HEK293 (cell line): Measurements from ENCODE around the gene GPR157.

ENCODE experiments used
- KLF7 ChIP-seq: fragments of 450-650 bp; formaldehyde crosslinking; IDR thresholded peaks from 2 replicates; pipeline ENCODE4 v1.5.1; 2016; ENCODE audit warnings: missing biosample characterization, missing genetic modification characterization, borderline replicate concordance
- OVOL3 ChIP-seq: fragments of 450-650 bp; formaldehyde crosslinking; IDR thresholded peaks from 2 replicates; pipeline ENCODE4 v1.5.1; 2016; ENCODE audit warnings: missing biosample characterization, missing genetic modification characterization
- SETDB1 ChIP-seq: IDR thresholded peaks from one replicate; pipeline ENCODE4 v1.6.1; 2017; ENCODE audit warnings: mild to moderate bottlenecking, low read length, moderate library complexity, mixed read lengths; ENCODE audit not compliant: insufficient read length
- ZBTB7A ChIP-seq: fragments of 450-650 bp; formaldehyde crosslinking; IDR thresholded peaks from 2 replicates; pipeline ENCODE4 v1.5.1; 2016; ENCODE audit warnings: low read depth, missing biosample characterization, missing genetic modification characterization
- ZNF274 ChIP-seq, 2 experiments: fragments of 200-500 bp in 1 of 2; fragments of 450-650 bp in 1 of 2; sonication (Bioruptor generic) in 1 of 2; formaldehyde crosslinking in 1 of 2; IDR thresholded peaks; 2 replicates each; pipeline versions ENCODE4 v1.5.1 to v1.6.1; 2014 to 2016; ENCODE audit warnings: borderline replicate concordance in 1 of 2, inconsistent platforms in 1 of 2, low read length in 1 of 2, missing biosample characterization in 1 of 2, missing genetic modification characterization in 1 of 2
- TF ChIP-seq, protein P1 (sequence below): fragments of 450-650 bp; formaldehyde crosslinking; IDR thresholded peaks from 2 replicates; pipeline ENCODE4 v1.5.1; 2016; ENCODE audit warnings: missing biosample characterization, missing genetic modification characterization
- TF ChIP-seq, protein P2 (sequence below): fragments of 450-650 bp; formaldehyde crosslinking; IDR thresholded peaks from 2 replicates; pipeline ENCODE4 v1.5.1; 2017; ENCODE audit warnings: missing biosample characterization, missing genetic modification characterization
- TF ChIP-seq, protein P3 (sequence below): fragments of 450-650 bp; formaldehyde crosslinking; IDR thresholded peaks from 2 replicates; pipeline ENCODE4 v1.5.1; 2017; ENCODE audit warnings: missing biosample characterization, missing genetic modification characterization

DNA sequence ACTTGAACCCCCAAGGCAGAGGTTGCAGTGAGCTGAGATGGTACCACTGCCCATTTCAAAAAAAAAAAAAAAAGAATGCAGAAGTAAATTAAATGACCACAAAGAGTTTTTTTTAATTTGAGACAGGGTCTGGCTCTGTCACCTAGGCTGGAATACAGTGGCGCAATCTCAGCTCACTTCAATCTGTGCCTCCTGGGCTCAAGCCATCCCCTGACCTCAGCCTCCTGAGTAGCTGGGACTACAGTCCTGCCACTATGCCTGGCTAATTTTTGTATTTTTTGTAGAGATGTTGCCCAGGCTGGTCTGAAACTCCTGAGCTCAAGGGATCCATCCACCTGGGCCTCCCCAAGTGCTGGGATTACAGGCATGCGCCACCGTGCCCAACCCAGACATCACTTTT, 20.2 kb upstream of the GPR157 start:
- TF ChIP-seq, protein P1, sequence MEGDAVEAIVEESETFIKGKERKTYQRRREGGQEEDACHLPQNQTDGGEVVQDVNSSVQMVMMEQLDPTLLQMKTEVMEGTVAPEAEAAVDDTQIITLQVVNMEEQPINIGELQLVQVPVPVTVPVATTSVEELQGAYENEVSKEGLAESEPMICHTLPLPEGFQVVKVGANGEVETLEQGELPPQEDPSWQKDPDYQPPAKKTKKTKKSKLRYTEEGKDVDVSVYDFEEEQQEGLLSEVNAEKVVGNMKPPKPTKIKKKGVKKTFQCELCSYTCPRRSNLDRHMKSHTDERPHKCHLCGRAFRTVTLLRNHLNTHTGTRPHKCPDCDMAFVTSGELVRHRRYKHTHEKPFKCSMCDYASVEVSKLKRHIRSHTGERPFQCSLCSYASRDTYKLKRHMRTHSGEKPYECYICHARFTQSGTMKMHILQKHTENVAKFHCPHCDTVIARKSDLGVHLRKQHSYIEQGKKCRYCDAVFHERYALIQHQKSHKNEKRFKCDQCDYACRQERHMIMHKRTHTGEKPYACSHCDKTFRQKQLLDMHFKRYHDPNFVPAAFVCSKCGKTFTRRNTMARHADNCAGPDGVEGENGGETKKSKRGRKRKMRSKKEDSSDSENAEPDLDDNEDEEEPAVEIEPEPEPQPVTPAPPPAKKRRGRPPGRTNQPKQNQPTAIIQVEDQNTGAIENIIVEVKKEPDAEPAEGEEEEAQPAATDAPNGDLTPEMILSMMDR (tag by site-specific recombination) = no peak
- TF ChIP-seq, protein P2, sequence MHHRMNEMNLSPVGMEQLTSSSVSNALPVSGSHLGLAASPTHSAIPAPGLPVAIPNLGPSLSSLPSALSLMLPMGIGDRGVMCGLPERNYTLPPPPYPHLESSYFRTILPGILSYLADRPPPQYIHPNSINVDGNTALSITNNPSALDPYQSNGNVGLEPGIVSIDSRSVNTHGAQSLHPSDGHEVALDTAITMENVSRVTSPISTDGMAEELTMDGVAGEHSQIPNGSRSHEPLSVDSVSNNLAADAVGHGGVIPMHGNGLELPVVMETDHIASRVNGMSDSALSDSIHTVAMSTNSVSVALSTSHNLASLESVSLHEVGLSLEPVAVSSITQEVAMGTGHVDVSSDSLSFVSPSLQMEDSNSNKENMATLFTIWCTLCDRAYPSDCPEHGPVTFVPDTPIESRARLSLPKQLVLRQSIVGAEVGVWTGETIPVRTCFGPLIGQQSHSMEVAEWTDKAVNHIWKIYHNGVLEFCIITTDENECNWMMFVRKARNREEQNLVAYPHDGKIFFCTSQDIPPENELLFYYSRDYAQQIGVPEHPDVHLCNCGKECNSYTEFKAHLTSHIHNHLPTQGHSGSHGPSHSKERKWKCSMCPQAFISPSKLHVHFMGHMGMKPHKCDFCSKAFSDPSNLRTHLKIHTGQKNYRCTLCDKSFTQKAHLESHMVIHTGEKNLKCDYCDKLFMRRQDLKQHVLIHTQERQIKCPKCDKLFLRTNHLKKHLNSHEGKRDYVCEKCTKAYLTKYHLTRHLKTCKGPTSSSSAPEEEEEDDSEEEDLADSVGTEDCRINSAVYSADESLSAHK (tag by site-specific recombination) = no peak
- no peak for TF ChIP-seq SETDB1
- no peak for TF ChIP-seq ZBTB7A (tag by site-specific recombination)
- no peak for TF ChIP-seq ZNF274 (IDR thresholded peaks at IDR 0.05; ENCODE audit: low read length)
- no peak for TF ChIP-seq ZNF274 (tag by site-specific recombination; IDR thresholded peaks at IDR 0.05; ENCODE audit: borderline replicate concordance)
- no peak for TF ChIP-seq OVOL3 (tag by site-specific recombination)
- TF ChIP-seq, protein P3, sequence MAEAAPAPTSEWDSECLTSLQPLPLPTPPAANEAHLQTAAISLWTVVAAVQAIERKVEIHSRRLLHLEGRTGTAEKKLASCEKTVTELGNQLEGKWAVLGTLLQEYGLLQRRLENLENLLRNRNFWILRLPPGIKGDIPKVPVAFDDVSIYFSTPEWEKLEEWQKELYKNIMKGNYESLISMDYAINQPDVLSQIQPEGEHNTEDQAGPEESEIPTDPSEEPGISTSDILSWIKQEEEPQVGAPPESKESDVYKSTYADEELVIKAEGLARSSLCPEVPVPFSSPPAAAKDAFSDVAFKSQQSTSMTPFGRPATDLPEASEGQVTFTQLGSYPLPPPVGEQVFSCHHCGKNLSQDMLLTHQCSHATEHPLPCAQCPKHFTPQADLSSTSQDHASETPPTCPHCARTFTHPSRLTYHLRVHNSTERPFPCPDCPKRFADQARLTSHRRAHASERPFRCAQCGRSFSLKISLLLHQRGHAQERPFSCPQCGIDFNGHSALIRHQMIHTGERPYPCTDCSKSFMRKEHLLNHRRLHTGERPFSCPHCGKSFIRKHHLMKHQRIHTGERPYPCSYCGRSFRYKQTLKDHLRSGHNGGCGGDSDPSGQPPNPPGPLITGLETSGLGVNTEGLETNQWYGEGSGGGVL (tag by site-specific recombination) = no peak
- TF ChIP-seq KLF7 = no peak
